Right lung (tissue), 5 donors: ENCODE measurements around the gene CFAP43. TPM values are rescaled to one million over a fixed set of nuclear protein-coding genes. Genes with fewer than 3 reads are reported as not detected.
A peak's percentile ranks its signal among the peaks of the same experiment; 100 is the strongest.

ENCODE experiments used
- DNase-seq, 2 donors: peaks; one replicate each; pipeline ENCODE4 v3.0.0-alpha.2; 2013
- polyA plus RNA-seq, 5 donors: library from polyadenylated mRNA; unstranded; fragments of 120-200 nt; gene quantifications; one replicate each; pipeline versions ENCODE4 v1.2.1 to v1.2.3, GENCODE V29; 2013; ENCODE audit warnings: inconsistent platforms in 1 of 5, low replicate concordance in 1 of 5; ENCODE audit not compliant: insufficient read length in 5 of 5, insufficient read depth in 1 of 5

CFAP43 gene
- polyA plus RNA-seq, 5 donors, result 10.1 to 25.6 (median 16.5) TPM

DNA sequence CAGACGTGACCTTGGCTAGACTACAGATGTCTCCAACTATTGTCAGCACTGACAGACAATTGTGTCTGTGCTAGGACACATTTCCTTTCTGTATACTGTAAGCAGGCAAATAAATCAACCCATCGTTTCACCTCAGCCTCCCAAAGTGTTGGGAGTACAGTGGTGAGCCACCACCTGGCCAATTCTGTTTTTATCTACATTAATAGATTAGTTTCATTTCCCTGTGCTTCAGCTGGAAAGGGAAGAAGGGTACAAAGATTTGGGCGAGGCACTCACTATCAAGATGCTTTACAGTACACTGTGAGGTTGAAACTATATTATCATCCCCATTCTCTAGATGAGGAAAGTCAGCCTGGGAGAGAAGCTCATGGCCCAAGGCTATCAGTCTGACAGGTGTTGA is 88.3 kb downstream of the CFAP43 start:
- DNase-seq, result no peak

DNA sequence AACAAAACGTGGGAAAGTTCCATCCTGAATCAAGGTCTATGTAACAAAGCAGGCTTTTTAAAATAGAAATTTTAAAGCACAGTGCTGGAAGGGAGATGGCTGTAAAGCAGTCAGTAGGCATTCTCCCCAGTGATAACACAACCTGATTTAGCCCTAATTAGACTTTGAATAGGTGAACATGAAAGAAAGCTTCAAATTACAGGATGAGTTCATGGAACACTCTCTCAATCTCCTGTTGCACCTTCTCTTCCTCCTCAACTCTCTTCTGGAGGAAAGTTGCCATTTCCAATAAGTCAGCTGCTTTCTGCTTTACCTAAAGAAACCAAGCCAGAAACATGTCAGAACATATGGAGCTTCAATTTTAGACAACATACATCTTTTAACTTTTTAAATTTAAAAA is 90.1 kb downstream of the CFAP43 start:
- DNase-seq, result no peak

DNA sequence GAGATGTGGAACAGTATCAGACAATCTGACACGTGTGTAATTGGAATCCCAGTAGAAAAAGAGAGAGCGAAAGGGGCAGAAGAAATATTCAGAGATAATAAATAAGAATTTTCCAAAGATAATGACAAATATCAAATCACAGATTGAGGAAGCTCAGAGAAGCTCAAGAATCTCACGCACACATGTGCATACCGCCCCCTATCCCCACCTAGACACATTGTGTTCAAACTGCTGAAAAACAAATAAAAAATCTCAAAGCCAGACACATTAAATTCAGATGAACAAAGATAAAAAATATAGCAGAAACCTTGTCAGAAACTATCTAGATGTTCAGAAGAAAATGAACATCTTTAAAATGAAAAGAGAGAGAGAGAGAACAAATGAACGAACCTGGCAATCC is 92.9 kb downstream of the CFAP43 start:
- no peak for DNase-seq

DNA sequence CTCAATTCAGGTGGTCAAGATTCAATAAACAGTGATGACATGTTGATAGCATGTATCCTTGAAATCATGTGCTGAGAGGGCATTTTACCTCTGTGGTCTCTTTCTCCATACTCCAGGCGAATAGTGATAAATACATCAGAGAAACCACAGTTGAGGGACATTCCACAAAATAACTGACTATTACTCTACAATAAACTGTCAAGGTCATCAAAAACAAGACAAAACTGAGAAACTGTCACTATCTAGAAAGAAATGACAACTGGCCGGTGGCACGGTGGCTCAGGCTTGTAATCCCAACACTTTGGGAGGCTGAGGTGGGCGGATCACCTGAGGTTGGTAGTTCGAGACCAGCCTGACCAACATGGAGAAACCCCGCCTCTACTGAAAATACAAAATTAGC is 94.0 kb downstream of the CFAP43 start:
- no peak for DNase-seq

DNA sequence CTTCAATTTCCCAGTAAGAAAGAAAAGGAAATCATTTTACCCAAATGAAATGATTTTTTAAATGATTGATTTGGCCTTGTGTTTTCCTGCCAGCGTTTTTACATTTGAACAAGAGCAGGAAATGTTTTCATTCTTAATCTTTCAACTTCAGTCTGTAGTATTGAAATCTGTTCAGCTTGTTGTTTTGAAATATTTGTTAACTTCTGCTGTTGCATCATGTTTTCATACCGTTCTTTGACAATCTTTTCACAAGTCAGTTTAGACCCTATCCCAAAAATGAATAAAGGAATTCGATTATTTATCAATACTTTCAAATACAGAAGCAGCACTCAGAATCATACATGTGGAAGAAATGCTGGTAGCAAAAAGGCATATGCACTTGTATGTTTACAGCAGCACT is 102.1 kb downstream of the CFAP43 start:
- DNase-seq, result no peak

DNA sequence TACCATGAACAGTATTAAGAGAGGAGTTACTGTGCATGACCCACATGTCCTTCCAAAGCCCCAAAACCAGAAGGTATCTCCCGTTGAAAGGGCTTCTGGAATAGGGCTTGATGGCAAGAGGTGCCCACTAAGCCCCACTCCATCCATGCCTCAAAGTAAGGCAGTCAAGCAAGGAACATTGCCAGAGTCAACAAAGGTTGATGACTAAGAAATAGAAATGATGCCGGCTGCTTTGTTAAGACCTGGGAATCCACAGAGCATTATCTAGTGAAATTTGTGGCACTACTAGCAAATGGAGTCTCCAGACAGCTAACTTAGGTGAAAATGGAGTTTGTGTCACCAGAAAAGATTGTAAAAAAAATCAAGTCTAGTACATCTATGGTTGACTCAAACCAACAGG is 104.0 kb downstream of the CFAP43 start:
- DNase-seq, result no peak

DNA sequence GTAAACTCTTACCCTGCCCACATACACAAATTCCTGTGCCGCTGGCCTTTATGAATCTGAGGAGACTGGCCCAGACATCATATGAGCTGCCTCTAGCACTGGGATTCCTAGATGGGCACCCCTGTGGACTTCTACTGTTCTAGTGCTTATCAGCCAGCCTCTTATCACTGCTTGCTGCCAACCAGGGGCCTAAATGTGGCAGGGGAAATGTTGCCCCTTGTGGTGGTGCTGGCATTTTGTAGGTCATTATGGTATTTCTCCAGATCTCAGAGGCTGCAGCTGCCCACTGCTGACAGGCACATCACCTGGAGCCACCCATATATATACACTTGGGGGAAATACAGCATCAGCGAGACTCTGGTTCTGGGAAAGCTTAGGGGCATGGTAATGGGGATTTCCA is 104.8 kb downstream of the CFAP43 start:
- no peak for DNase-seq

DNA sequence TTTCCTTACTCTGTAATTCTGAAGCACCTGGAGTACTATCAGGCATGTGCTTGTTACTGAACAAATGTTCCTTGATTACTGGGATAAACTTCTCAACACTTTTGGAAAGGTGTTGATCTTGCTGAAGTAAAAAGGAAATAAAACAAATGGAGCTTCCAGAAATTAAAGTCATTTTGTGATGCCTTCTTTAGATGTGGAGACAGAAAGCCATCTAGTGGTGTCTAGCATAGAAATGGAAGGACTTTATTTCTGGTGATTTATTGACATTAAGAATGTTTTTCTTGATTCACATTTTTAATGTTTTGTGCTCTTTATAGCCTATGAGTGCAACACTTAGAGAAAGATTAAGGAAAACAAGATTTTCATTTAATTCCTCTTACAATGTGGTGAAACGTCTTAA is 108.8 kb downstream of the CFAP43 start:
- no peak for DNase-seq

DNA sequence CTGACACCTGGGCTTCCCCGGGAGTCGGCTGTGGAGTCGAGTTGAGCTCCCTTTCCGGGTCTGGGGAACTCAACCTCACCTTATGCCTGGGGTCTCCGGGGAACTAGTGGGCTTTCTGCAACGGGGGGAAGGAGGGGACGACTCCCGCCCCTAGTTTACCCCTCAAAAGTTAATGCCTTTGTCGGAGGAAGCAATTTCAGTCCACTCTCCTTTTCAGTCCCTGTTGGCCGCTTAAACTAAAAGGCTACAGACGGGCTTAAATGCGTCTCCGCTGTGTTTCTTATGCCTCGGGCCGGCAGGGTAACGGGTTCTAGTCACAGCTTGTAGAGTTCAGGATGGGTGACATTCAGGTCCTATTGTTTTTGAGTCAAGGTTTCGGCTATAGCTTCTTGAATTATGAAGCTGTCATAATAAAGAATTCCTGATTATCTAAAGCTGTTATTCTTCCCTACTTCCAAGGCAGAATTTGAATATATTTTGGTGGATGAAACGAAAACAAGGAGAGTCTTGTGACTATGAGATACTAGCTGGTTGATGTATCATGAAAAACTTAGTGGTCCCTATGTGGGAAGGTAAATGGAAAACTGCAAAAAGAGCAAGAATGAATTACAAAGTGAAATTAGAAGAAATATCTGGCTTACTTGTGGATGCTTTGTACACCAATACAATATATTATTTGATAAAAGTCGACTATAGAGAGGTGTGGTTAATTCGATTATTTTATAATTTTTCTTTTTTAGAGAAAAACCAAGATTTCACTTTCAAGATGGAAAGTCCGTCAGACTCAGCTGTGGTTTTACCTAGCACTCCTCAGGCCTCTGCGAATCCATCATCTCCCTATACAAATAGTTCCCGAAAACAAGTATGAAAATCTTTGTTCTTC is 109.7 kb downstream of the CFAP43 start:
- no peak for DNase-seq

DNA sequence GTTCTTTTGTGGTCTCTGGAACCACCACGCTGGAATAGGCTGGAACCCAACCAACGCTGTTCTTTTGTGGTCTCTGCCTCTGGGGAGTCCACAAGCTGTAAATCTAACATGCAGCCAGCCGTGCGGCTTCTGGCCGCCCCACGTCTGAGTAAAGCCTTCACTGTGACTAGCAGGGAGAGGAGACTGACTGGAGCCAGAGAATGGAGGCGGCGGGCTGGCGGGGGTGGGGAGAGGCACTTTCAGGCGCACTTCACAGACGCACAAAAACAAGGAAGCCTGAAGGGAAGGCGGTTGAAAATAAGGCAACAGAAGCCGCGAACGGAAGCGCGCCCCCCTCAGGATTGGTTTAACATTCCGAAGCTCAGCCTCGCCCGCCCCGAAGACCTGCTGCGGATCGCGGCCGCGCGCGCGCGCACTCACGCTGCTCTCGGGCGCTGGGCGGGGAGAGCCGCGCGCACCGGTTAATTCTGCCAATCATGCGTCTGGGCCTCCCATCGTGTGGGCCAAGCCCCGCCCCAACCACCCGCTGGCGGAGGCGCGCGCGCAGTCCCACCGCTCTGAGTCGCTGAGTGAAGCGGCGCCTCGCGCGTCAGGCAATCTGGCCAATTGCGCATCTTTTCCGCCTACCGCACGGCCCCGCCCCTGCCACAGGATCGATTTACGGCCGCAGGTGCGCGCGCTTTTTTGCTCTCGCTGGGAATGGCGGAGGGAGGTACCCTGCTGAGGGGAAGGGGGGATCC is 110.5 kb downstream of the CFAP43 start, which contains the start of gene SFR1:
Gene SFR1 (plus strand): TSS at position 687 of the 740 bp plus-strand sequence. CDS start 13 bp downstream, at position 700.
- peak; percentile 99 for DNase-seq

DNA sequence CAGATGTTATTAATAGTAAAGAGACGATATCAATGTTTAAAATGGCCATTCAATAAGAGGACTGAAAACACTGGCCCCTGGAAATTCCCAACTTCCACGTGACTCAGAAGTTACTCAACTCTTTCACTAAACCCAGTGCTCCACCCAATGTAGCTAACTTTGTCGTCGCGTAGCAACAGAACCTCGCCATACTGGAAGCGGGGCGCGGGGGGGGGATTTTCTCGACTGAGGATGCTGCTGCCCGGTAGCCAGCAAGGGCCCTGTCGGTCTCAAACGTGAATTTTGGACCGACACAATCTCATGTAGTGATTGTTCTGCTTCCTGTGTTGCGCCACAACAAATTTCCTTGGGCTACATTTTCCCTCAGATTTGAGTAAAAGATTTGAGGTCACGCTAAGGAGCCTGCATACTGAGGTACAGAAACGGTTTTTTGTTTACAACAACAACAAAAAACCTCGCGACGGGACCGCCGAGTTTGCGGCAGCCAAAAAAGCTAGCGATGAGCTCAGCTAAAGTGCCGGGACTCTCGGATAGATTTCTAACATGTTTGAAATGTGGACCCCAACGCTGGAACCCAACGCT is 111.2 kb downstream of the CFAP43 start:
- DNase-seq, result peak; percentile 89 to 93

DNA sequence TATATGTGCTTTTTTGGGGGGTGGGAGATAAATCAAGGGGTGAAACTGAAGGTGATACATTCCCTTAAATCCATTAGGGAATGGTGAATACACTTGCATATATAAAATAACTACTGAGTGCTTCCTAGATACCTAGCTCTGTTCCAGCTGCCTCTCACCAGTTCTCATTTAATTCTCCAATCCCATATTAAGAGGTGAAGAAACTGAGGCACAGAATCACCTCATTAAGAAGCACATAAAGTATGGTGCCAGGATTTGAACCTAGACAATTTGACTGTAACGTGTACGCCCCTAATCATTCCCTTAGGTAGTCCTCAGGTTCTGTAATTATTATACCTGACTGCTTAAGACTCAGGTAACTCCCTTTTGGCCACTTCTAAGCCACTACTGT is 111.7 kb downstream of the CFAP43 start:
- no peak for DNase-seq

DNA sequence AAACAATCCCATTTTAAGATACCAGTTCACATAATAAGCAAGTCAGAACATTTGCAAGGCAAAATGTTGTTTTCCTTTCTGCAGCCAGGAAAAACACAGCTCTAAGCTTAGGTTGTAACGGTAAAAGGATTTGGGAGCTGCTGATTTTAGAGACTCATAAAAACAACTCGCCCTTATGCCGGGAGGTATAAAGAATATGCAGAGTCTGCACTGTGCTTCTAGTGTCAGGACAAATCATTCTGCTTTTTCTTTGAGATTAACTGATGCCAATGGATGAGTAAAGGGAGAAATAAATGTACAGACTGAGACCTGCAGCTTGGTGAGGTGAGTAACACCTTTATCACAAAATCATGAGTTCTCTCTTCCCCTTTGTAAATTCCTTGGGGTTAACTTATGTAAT is 112.2 kb downstream of the CFAP43 start:
- DNase-seq, result no peak

DNA sequence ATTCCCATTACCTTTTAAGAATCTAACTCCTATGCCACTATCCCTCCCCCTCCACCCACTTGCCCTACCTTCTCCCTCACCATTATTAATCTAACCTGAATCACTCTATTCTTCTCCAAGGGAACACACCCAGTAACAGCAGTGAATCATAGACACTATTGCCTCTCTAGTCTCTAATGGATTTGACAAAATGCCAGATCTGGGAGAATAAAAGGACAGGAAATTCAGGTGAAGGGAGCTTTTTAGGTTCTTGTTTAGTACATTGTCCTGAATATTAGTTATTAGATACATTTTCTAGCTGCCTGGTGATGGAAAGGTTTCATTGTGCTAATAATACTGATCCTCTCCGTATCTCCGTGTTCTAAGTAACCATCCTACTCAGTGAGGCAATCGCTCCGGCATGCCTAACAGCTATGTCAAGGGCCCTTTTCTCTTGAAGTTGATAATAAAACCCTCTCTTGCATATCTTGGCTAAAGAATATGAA is 114.3 kb downstream of the CFAP43 start:
- DNase-seq, result no peak

DNA sequence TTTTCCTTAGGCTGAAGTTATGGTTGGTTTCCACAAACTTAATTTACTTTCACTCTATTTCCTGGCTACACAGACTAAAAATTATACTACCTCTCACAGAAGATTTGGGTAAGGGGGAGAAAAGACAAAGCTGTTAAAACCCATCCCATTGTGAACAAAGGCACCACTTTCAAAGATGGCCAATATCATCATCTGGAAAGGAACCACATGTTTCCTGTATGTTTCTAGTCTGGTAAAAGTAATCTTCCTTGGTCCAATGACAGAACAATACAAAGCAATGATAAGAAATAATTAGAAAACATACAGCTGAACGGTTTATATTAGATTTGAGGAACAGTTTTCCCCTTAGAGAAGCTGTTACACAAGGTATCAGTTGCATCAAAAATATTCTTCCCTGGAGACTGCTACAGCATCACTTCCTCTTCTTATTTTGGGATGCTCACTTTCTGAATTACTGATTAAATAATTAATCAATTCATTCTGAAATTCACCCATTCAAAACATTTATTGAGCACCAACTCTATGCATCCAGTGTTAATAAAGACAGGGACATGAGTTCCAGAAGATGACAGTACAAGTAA is 118.7 kb downstream of the CFAP43 start:
- no peak for DNase-seq

DNA sequence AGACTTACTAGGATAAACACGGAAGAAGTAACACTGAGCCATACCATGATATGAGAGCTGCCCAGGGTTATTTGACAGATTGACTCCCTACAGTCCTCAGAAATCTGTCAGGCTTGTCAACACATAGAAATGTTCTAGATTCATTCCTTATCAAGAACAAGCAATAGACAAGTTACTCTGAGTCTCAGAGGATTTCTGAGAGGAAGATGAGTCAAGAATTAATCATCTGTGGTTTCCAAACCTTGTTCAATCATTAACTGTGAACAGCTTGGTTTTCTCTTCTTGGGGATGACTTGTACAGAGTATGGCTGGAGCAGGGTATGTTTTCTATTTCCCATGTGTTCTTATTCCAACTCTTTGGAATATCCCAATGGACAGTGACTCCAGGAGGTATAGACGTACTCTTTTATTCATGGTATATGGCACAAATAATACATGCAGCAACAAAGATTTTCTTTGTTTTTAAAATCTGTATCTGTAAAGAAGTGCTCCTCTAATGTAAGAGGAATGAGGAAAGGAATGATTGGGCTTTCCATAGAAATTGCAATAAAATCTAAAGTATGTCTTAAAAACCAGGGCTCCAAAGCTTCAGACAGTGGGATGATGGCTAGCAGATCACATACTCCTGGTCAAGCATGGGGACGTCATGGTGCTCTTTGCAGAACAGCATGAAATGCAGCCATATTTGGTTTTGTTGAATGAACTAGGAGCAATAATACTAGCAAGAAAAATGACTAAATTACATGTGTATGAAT is 122.1 kb downstream of the CFAP43 start:
- no peak for DNase-seq

DNA sequence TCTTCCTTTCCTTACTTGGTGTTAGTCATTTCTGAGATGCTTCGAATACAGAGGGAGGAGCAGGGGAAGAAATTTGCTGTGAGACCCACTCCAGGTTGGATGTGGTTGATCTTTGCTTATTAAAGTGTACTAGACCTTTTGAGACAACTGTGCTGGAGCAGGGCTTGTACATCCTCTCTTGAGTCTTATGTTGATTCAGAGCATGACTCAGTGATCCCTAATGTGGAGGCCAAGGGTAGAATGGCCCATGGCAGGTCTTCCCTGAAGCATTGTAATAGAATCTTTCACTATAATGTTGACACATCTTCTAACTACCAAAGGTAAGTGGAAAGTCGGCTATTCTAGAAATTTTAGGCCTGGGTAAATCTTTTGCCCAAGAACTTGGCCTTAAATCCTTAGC is 127.2 kb downstream of the CFAP43 start:
- DNase-seq, result no peak

DNA sequence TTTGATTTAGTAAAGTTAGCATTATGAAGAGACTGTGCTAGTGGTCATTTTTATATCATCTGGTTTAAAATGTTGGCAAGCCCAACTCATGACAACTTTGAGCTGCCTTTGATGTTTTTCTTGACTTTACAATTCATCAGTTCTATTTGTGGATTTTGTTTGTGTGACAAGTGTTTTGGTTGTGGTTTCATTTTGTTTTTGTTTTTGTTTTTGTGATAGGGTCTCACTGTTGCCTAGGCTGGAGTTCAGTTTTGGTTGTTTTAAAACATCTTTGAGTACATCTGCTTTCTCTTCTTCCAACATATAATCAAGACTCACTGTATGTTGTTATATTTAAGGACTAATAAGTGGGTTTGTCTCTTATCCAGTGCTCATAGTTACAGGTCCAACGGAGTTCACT is 127.7 kb downstream of the CFAP43 start:
- no peak for DNase-seq

DNA sequence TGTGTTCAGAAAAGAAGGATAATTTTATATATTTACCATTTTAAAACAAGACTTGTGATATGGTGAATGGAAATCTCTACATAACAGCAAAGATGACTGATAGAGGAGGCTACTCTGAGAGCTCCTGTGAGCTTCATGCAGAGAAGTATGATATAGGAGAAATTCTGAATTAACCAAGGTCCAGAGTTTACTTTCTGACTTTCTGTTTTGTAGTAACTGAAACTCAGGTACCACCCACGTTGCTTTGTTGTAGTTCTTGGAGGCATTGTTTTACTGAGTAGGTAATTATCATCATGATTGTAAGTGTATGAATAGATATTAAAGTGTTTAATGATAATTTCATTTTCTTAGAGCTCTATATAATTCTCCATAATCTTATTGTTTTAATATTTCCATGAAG is 128.2 kb downstream of the CFAP43 start:
- no peak for DNase-seq

DNA sequence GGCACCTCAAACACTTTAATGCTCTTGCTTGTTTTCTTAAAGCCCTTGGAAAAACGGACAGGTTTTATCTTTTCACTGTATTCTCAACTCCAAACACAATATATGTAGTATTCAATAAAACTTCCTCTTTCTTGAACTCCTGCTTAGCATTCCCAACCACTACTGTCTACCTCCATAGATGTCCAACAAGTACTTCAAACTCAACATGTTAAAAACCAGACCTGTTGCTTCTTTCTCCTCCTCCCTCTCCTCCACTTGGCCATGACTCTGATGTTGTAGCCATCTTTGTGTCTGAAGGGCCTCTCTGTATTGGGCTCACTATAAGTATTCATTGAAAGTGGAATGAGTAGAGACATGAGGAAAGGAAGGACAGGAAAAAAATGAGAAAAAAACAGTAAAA is 130.3 kb downstream of the CFAP43 start:
- no peak for DNase-seq

DNA sequence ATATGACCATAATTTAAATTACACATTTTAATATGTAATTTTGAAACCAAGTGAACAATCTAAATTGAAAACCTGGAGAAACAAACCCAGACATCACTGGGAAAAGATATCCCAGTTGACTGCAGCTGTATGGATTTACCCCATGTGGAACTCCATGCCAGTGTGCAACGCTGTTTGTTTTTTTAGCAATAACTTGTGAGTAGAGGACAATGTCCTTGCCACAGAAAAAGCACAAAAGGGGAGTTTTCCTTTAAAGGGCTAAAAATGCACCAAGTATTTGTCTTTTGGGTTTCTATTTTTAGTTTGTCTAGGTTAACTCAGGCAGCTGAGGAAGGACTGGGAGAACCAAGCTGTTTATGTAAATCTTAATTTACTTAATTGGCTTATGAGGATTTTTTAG is 131.4 kb downstream of the CFAP43 start:
- no peak for DNase-seq

DNA sequence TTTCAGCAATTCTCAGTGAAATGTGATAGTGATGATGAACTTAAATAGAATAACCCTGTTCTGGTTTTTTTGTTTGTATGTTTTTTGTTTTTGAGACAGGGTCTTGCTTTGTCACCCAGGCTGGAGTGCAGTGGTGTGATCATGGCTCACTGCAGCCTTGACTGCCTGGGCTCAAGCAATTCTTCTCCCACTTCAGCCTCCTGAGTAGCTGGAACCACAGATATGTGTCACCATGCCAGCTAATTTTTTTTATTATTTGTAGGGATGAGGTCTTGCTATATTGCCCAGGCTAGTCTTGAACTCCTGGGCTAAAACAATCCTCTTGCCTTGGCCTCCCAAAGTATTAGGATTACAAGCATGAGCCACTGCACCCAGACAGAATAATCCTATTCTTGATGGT is 132.2 kb downstream of the CFAP43 start:
- DNase-seq, result no peak
